Common myeloid progenitor, CD34-positive (primary cell): ENCODE data around the gene MAPT.
A peak's percentile ranks its signal among the peaks of the same experiment; 100 is the strongest.
"Not testable (repeated sequence)": the region's sequence is repeated elsewhere in the genome, so short reads cannot be mapped to it uniquely, and the experiment has no call there.

Experiments used
- CTCF ChIA-PET: fragments of 350-600 bp; sonication (Branson Sonifier 250); formaldehyde crosslinking; loops from one replicate; lab custom pipeline; 2021; ENCODE audit warnings: antibody characterized with exemption; lab: Charles Lee
- POLR2A ChIA-PET: fragments of 350-600 bp; sonication (Branson Sonifier 250); formaldehyde crosslinking; loops from one replicate; lab custom pipeline; 2021; ENCODE audit warnings: antibody characterized with exemption; lab: Charles Lee
- DNase-seq, 3 donors: peaks; one replicate each; pipeline versions ENCODE4 v3.0.0 to v3.0.0-alpha.2; 2013
- H3K27ac ChIP-seq, 2 experiments: 1 replicate in 1 of 2; 2 replicates in 1 of 2; pipeline ENCODE4 v1.7.0; 2013; ENCODE audit warnings: inconsistent platforms in 2 of 2, low read length in 2 of 2, mild to moderate bottlenecking in 2 of 2, low read depth in 1 of 2, moderate library complexity in 1 of 2; ENCODE audit not compliant: severe bottlenecking in 2 of 2, insufficient read depth in 1 of 2, poor library complexity in 1 of 2
- H3K27me3 ChIP-seq, 5 experiments: replicated peaks in 2 of 5; 1 replicate in 3 of 5; 2 replicates in 2 of 5; pipeline versions ENCODE4 v1.6.1 to v1.7.0; 2013; ENCODE audit warnings: low read length in 4 of 5, mild to moderate bottlenecking in 2 of 5, moderate library complexity in 2 of 5, inconsistent platforms in 1 of 5; ENCODE audit not compliant: insufficient read depth in 5 of 5, control insufficient read depth in 4 of 5
- H3K36me3 ChIP-seq, 4 experiments: 1 replicate in 2 of 4; 2 replicates in 2 of 4; pipeline versions ENCODE4 v1.6.1 to v1.7.0; 2013; ENCODE audit warnings: low read length in 3 of 4, control low read depth in 1 of 4, mild to moderate bottlenecking in 1 of 4; ENCODE audit not compliant: control insufficient read depth in 4 of 4, insufficient read depth in 4 of 4
- H3K4me1 ChIP-seq, 4 experiments: 1 replicate in 3 of 4; 2 replicates in 1 of 4; pipeline versions ENCODE4 v1.6.1 to v1.7.1; 2013; ENCODE audit warnings: low read length in 3 of 4, mild to moderate bottlenecking in 3 of 4, control low read depth in 1 of 4, inconsistent platforms in 1 of 4, moderate library complexity in 1 of 4; ENCODE audit not compliant: control insufficient read depth in 4 of 4, insufficient read depth in 4 of 4; ENCODE audit errors: control extremely low read depth in 1 of 4
- H3K4me3 ChIP-seq, 7 experiments: 1 replicate in 4 of 7; 2 replicates in 3 of 7; pipeline versions ENCODE4 v1.5.1 to v1.7.0; 2013; ENCODE audit warnings: mild to moderate bottlenecking in 7 of 7, low read length in 6 of 7, moderate library complexity in 6 of 7, inconsistent platforms in 2 of 7, low read depth in 2 of 7, control low read depth in 1 of 7; ENCODE audit not compliant: insufficient read depth in 4 of 7, control insufficient read depth in 1 of 7; ENCODE audit errors: extremely low read depth in 1 of 7
- H3K9me3 ChIP-seq, 5 experiments: 1 replicate in 4 of 5; 2 replicates in 1 of 5; pipeline versions ENCODE4 v1.6.1 to v1.7.1; 2013; ENCODE audit warnings: low read length in 4 of 5, mild to moderate bottlenecking in 2 of 5, inconsistent platforms in 1 of 5, low read depth in 1 of 5, moderate library complexity in 1 of 5; ENCODE audit not compliant: control insufficient read depth in 4 of 5, insufficient read depth in 2 of 5; ENCODE audit errors: control extremely low read depth in 1 of 5
- WGBS: methylation state at CpG from one replicate; pipeline ENCODE4 v1.1.5; 2013; ENCODE audit not compliant: insufficient coverage; 5-methylcytosine and 5-hydroxymethylcytosine counted together

Gene MAPT

GRCh38 chr17:46001390-46002310 lies 107.3 kb downstream of the MAPT start:
- no peaks in the 10 kb centered on the region for H3K4me1 ChIP-seq
- H3K36me3 ChIP-seq: no peaks in the 10 kb centered on the region
- 82% methylated on average over 13 of the region's 13 CpGs for WGBS
- DNase-seq: no peak
- POLR2A ChIA-PET: interaction anchor here (0.6 kb wide), 1 partner anchor 170 kb away, joined by 3 read pairs; no protein-coding TSS in a partner anchor
- no peaks in the 10 kb centered on the region for H3K9me3 ChIP-seq
- no peak overlapping the region for H3K4me3 ChIP-seq
- H3K27ac ChIP-seq: no peak overlapping the region
- CTCF ChIA-PET: interaction anchor here (1.0 to 5.1 kb wide), 8 partner anchors 11 to 211 kb away, joined by 4 to 20 read pairs (median 5); no protein-coding TSS in a partner anchor
- no peaks in the 10 kb centered on the region for H3K27me3 ChIP-seq

- H3K36me3 ChIP-seq: no peaks in the 10 kb centered on the region
- ChIA-PET POLR2A (no interaction called here), CTCF (interaction anchor here (1.0 to 5.1 kb wide), 10 partner anchors 10 to 210 kb away, joined by 3 to 20 read pairs (median 4); no protein-coding TSS in a partner anchor)
- DNase-seq: peak; percentile 54 to 78 (median 69)
- no peaks in the 10 kb centered on the region for H3K27me3 ChIP-seq
- H3K9me3 ChIP-seq: no peaks in the 10 kb centered on the region
- no peak overlapping the region for H3K27ac ChIP-seq
- no peaks in the 10 kb centered on the region for H3K4me1 ChIP-seq
- no peak overlapping the region for H3K4me3 ChIP-seq
- WGBS: 31% methylated on average over 7 of the region's 8 CpGs
These were observed 108.1 kb downstream of the MAPT start for GRCh38 chr17:46002311-46002972.

- Histone ChIP-seq H3K4me1 (no peaks in the 10 kb centered on the region), H3K4me3 (no peak overlapping the region), H3K36me3 (no peaks in the 10 kb centered on the region), H3K27ac (no peak overlapping the region), H3K27me3 (no peaks in the 10 kb centered on the region), H3K9me3 (no peaks in the 10 kb centered on the region)
- ChIA-PET CTCF (interaction anchor here (0.8 to 5.1 kb wide), 8 partner anchors 7 to 210 kb away, joined by 3 to 20 read pairs (median 4); no protein-coding TSS in a partner anchor), POLR2A (interaction anchor here (1.2 kb wide), 1 partner anchor 13 kb away, joined by 3 read pairs; no protein-coding TSS in a partner anchor)
- WGBS: no CpG with 5 or more reads among the region's 7 CpGs
- DNase-seq: no peak
These were observed 108.6 kb downstream of the MAPT start for GRCh38 chr17:46002973-46003316.

- ChIA-PET CTCF (interaction anchor here (0.8 to 5.1 kb wide), 5 partner anchors 8 to 15 kb away, joined by 3 to 20 read pairs (median 3); no protein-coding TSS in a partner anchor), POLR2A (interaction anchor here (1.2 kb wide), 1 partner anchor 12 kb away, joined by 3 read pairs; no protein-coding TSS in a partner anchor)
- Histone ChIP-seq H3K4me1 (no peaks in the 10 kb centered on the region), H3K9me3 (no peaks in the 10 kb centered on the region), H3K27me3 (no peaks in the 10 kb centered on the region), H3K27ac (no peak overlapping the region), H3K36me3 (no peaks in the 10 kb centered on the region), H3K4me3 (no peak overlapping the region)
- 83% methylated on average over 2 of the region's 6 CpGs for WGBS
- DNase-seq: no peak
These were observed 109.8 kb downstream of the MAPT start for GRCh38 chr17:46003907-46004748.

GRCh38 chr17:46006082-46006481 lies 111.7 kb downstream of the MAPT start:
- WGBS: no CpG with 5 or more reads among the region's 1 CpG
- H3K27ac ChIP-seq, H3K36me3 ChIP-seq, POLR2A ChIA-PET, CTCF ChIA-PET, H3K9me3 ChIP-seq, H3K4me3 ChIP-seq, DNase-seq, H3K4me1 ChIP-seq, H3K27me3 ChIP-seq: not testable (repeated sequence)

- Histone ChIP-seq H3K27ac (no peak overlapping the region), H3K27me3 (no peaks in the 10 kb centered on the region), H3K4me1 (no peaks in the 10 kb centered on the region), H3K4me3 (no peak overlapping the region), H3K9me3 (no peaks in the 10 kb centered on the region), H3K36me3 (no peaks in the 10 kb centered on the region)
- ChIA-PET CTCF (interaction anchor here (1.4 kb wide), 1 partner anchor 37 kb away, joined by 3 read pairs; no protein-coding TSS in a partner anchor), POLR2A (no interaction called here)
- 100% methylated on average over 1 of the region's 2 CpGs for WGBS
- no peak for DNase-seq
These were observed 113.2 kb downstream of the MAPT start for GRCh38 chr17:46007461-46007965.
